NCI-H1105 (cell line): ENCODE data around the gene PARVB.

ENCODE experiments used
- DNase-seq: peaks from one replicate; lab custom pipeline; 2025; lab: John Stamatoyannopoulos, UW

Gene PARVB

GRCh38 chr22:44218071-44218470, 194.0 kb downstream of the PARVB start:
- no peak for DNase-seq

- no peak for DNase-seq
Observed at GRCh38 chr22:44219101-44219870, 195.2 kb downstream of the PARVB start.

- no peak for DNase-seq
Observed at GRCh38 chr22:44220727-44221680, 196.9 kb downstream of the PARVB start.

GRCh38 chr22:44221710-44222475, 197.8 kb downstream of the PARVB start:
- DNase-seq = no peak
